Left renal cortex interstitium (tissue), 4 donors: Measurements from ENCODE around the gene FAXDC2. TPM values are rescaled to one million over a fixed set of nuclear protein-coding genes. Genes with fewer than 3 reads are reported as not detected.

Experiments used
- DNase-seq, 4 donors: peaks; one replicate each; pipeline ENCODE4 v3.0.0-alpha.2; 2013; ENCODE audit warnings: low read depth in 4 of 4, low spot score in 2 of 4, missing footprints in 1 of 4
- polyA plus RNA-seq, 4 donors: library from polyadenylated mRNA; unstranded; fragments of 120-200 nt; gene quantifications; one replicate each; pipeline ENCODE4 v1.2.1, GENCODE V29; 2013; ENCODE audit not compliant: insufficient read length in 4 of 4

Gene FAXDC2
- polyA plus RNA-seq, 4 donors = 33.6 to 47.1 (median 38.5) TPM

- no peak for DNase-seq
Observed at GRCh38 chr5:154770111-154770510, 80.3 kb downstream of the FAXDC2 start.

Other genes starting within 250 kb of the FAXDC2 start
- gene LARP1, start 95.2 kb downstream of the FAXDC2 start, polyA plus RNA-seq = 100 to 1,000 TPM; 118 to 175 (median 137) TPM
- 10 to 100 TPM; 72.7 to 82.3 (median 77.3) TPM for gene CNOT8, start 8.0 kb upstream of the FAXDC2 start, polyA plus RNA-seq
- 10 to 100 TPM; 19.2 to 21.7 (median 20.5) TPM for gene GEMIN5, start 87.6 kb upstream of the FAXDC2 start, polyA plus RNA-seq
- 10 to 100 TPM; 44.1 to 57.2 (median 51.1) TPM for gene MRPL22, start 90.5 kb upstream of the FAXDC2 start, polyA plus RNA-seq
- gene KIF4B, start 163.2 kb upstream of the FAXDC2 start, polyA plus RNA-seq = under 1 TPM; 0.14 to 0.18 (median 0.18) TPM